ENCODE results near the gene MBNL1. TPM values are rescaled to one million over a fixed set of nuclear protein-coding genes. Genes with fewer than 3 reads are reported as not detected.

MBNL1 gene, protein sequence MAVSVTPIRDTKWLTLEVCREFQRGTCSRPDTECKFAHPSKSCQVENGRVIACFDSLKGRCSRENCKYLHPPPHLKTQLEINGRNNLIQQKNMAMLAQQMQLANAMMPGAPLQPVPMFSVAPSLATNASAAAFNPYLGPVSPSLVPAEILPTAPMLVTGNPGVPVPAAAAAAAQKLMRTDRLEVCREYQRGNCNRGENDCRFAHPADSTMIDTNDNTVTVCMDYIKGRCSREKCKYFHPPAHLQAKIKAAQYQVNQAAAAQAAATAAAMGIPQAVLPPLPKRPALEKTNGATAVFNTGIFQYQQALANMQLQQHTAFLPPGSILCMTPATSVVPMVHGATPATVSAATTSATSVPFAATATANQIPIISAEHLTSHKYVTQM
- 100 to 1,000 TPM; 231 to 506 (median 357) TPM for total RNA-seq

DNA sequence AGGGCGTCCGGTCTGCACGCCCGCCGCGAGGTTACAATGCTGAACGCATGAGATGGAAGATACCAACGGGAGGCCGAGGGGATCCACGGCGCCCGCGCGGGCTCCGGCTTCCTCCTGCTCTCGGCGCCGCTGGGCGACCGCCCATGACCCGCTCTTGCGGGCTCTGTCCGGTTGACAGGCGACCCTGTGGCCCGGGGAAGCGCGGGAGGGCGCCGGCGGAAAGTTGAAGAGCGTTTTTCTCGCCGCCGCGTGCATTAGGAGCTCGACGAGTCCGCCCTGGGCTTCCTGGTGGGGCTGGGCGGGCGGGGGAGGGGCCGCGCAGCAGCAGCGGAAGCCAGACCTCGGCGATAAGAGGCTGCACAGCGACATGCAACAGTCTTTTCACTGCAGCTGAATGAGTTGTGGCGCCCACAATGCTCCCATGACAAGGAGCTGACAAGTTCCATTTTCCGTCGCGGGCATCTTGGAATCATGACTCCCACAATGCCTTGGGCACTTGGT, at the start of gene MBNL1:
MBNL1 (plus strand) TSS at position 375 of the 501 bp plus-strand sequence. CDS start 31,265 bp downstream, outside the sequence.
- no peaks in the 10 kb centered on the region for H3K9me3 ChIP-seq
- H3K27ac ChIP-seq = peak within 1 kb of the TSS; percentile 97 to 100 (median 98)
- H3K4me3 ChIP-seq = peak within 1 kb of the TSS; percentile 68 to 86 (median 77)
- ATAC-seq (ENCODE audit: low FRiP score in 2 of 2) = peak; percentile 83 to 85
- H3K27me3 ChIP-seq = no peaks in the 10 kb centered on the region
- peaks cover 39 to 49% (median 42%) of the 10 kb centered on the region in 4 donors for H3K4me1 ChIP-seq
- no peaks in the 10 kb centered on the region for H3K36me3 ChIP-seq
- DNase-seq = peak; percentile 92 to 95
- TF ChIP-seq POLR2A (IDR thresholded peaks at IDR 0.05) = peak in 3 of 4 donors; percentile 60 to 81 (median 67)
- TF ChIP-seq, protein P1, sequence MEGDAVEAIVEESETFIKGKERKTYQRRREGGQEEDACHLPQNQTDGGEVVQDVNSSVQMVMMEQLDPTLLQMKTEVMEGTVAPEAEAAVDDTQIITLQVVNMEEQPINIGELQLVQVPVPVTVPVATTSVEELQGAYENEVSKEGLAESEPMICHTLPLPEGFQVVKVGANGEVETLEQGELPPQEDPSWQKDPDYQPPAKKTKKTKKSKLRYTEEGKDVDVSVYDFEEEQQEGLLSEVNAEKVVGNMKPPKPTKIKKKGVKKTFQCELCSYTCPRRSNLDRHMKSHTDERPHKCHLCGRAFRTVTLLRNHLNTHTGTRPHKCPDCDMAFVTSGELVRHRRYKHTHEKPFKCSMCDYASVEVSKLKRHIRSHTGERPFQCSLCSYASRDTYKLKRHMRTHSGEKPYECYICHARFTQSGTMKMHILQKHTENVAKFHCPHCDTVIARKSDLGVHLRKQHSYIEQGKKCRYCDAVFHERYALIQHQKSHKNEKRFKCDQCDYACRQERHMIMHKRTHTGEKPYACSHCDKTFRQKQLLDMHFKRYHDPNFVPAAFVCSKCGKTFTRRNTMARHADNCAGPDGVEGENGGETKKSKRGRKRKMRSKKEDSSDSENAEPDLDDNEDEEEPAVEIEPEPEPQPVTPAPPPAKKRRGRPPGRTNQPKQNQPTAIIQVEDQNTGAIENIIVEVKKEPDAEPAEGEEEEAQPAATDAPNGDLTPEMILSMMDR (IDR thresholded peaks at IDR 0.05) = no peak
- no peak for TF ChIP-seq EP300 (IDR thresholded peaks at IDR 0.05)
- peak; percentile 81 to 96 for TF ChIP-seq POLR2AphosphoS5 (IDR thresholded peaks at IDR 0.05)
- WGBS, 2 donors = 0% methylated on average over 8 to 39 of the region's 50 CpGs

DNA sequence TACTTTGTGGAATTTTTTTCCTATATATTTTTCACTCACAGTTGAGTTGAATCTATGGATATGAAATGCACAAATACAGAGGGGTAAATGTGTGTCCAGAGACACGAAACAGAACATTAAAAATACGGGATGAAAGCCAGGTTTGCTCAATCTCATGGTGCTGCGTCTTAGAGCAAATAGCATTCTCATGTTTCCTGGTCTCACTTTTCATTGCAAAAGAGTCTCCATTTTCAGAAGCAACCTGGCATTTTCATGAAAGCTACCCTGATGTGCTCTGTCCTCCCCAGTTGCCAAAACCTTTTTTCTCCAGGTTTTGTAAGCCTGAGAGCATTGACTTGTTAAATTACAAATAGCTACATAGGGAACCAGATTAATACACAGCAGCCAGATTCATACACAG, 49.5 kb upstream of the MBNL1 start:
- Histone ChIP-seq H3K27me3 (no peaks in the 10 kb centered on the region), H3K36me3 (no peaks in the 10 kb centered on the region), H3K4me1 (peaks cover 5 to 22% (median 12%) of the 10 kb centered on the region in 4 donors), H3K4me3 (no peak overlapping the region), H3K27ac (no peak overlapping the region), H3K9me3 (no peaks in the 10 kb centered on the region)
- ATAC-seq (ENCODE audit: low FRiP score in 2 of 2) = no peak
- TF ChIP-seq POLR2A (IDR thresholded peaks at IDR 0.05) (no peak), EP300 (IDR thresholded peaks at IDR 0.05) (no peak), POLR2AphosphoS5 (IDR thresholded peaks at IDR 0.05) (no peak)
- TF ChIP-seq, protein P1 (IDR thresholded peaks at IDR 0.05) = no peak
- WGBS, 2 donors = 25 to 49% methylated on average over 3 of the region's 3 CpGs
- no peak for DNase-seq

DNA sequence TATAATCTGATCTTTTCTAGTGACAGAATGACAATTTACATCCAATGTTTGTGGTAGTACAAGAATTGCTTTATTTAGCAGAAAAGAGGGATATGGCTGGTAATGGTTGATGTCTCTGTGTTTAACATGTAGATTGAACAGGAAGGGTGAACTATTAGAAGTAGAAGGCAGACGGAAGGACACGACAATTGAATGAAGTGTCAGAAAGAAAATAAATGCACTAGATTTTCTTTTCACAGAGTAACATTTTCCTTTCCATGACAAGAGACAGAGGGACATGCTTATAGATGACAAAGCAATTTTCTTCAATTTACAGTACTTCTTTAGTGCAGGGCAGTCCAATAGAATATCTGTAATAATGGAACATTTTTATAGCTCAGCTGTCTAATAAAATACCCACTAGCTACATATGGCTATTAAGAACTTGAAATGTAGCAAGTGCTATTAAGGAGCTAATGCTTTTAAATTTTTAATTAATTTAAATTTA, 48.9 kb upstream of the MBNL1 start:
- Histone ChIP-seq H3K36me3 (no peaks in the 10 kb centered on the region), H3K4me3 (no peak overlapping the region), H3K9me3 (no peaks in the 10 kb centered on the region), H3K27me3 (no peaks in the 10 kb centered on the region), H3K27ac (no peak overlapping the region), H3K4me1 (peaks cover 5 to 23% (median 13%) of the 10 kb centered on the region in 4 donors)
- 61 to 74% methylated on average over 2 of the region's 2 CpGs for WGBS, 2 donors
- DNase-seq (no peak), ATAC-seq (ENCODE audit: low FRiP score in 2 of 2) (no peak)
- no peak for TF ChIP-seq EP300 (IDR thresholded peaks at IDR 0.05)
- TF ChIP-seq POLR2A (IDR thresholded peaks at IDR 0.05) = no peak
- TF ChIP-seq POLR2AphosphoS5 (IDR thresholded peaks at IDR 0.05) = no peak

DNA sequence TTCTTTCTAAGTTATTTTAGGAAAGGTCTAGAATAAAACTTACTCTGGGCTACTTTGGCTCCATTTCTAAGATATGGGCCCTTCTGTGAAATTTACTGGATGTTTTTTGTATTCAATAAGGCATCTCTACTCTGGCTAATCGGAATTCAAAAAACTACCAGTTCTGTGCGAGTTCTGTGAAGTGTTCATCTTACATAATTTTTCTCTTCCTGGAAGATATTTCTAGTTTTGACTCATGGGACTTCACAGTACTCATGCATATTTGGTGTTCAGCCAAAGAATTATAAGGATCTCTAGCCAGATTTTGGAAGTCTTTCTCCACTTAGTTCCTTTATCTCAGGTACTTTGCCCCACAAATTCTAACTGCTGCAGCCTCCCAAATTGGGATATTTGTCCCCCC, 46.4 kb upstream of the MBNL1 start:
- 16 to 37% methylated on average over 2 of the region's 2 CpGs for WGBS, 2 donors

DNA sequence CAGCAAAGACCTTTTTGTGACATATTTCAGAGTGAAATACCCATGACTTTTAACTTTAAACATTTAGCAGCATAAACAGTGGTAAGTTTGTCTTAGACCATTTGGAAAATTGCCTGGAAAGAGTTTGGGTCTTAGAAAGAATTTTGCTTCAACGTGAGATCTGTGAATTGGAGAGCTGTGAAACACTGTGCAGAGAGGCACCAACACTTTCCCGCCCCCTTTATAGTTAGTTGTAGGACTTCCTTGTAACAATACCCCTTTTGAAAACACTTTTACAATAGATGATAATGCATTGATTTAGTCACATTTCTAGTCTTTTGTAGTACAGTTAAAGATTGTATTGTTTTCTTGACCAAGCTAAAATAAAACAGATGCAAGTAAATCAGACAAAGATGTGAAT, 43.5 kb upstream of the MBNL1 start:
- Histone ChIP-seq H3K4me1 (peaks cover 2 to 23% (median 15%) of the 10 kb centered on the region in 4 donors), H3K27ac (no peak overlapping the region), H3K36me3 (no peaks in the 10 kb centered on the region), H3K4me3 (no peak overlapping the region), H3K27me3 (no peaks in the 10 kb centered on the region), H3K9me3 (no peaks in the 10 kb centered on the region)
- no peak for TF ChIP-seq POLR2A (IDR thresholded peaks at IDR 0.05)
- no peak for DNase-seq
- ATAC-seq (ENCODE audit: low FRiP score in 2 of 2) = no peak
- 58 to 60% methylated on average over 2 of the region's 2 CpGs for WGBS, 2 donors

More for the DNA sequence above, 46.4 kb upstream of the MBNL1 start:
- Histone ChIP-seq H3K36me3 (no peaks in the 10 kb centered on the region), H3K27ac (peak overlapping the region in 3 of 4 donors; percentile 28 to 75 (median 55)), H3K27me3 (no peaks in the 10 kb centered on the region), H3K4me3 (no peak overlapping the region), H3K4me1 (peaks cover 5 to 23% (median 13%) of the 10 kb centered on the region in 4 donors), H3K9me3 (no peaks in the 10 kb centered on the region)
- peak in 2 of 4 donors; percentile 9 to 54 for TF ChIP-seq EP300 (IDR thresholded peaks at IDR 0.05)
- TF ChIP-seq, protein P1 (IDR thresholded peaks at IDR 0.05) = no peak
- DNase-seq (no peak), ATAC-seq (ENCODE audit: low FRiP score in 2 of 2) (peak in 1 of 2 donors; percentile 85)

Measured in upper lobe of left lung (tissue), 6 donors.